Astrocyte (in vitro differentiated cells and primary cell): ENCODE results near the gene PXDN.

Experiments used
- CTCF ChIP-seq: IDR thresholded peaks from 2 replicates; pipeline ENCODE4 v1.5.1; 2011; ENCODE audit warnings: low read depth, mild to moderate bottlenecking, inconsistent platforms, low read length, moderate library complexity; ENCODE audit not compliant: insufficient read depth
- EZH2 ChIP-seq: IDR thresholded peaks from 2 replicates; pipeline ENCODE4 v1.6.1; 2012; ENCODE audit warnings: mild to moderate bottlenecking, low read length, inconsistent platforms; ENCODE audit not compliant: insufficient read depth

GRCh38 chr2:1738646-1739302 is 5.5 kb downstream of the PXDN start:
- TF ChIP-seq CTCF = no peak
- no peak for TF ChIP-seq EZH2
